Lung (tissue), 12 donors: ENCODE measurements around the gene HOXA9. TPM values are rescaled to one million over a fixed set of nuclear protein-coding genes. Genes with fewer than 3 reads are reported as not detected.
A peak's percentile ranks its signal among the peaks of the same experiment; 100 is the strongest.

Experiments
- ATAC-seq: fragments of 200-7000 bp; cut with Tn5 transposase; one replicate; pipeline ENCODE4 v1.9.1; 2020; ENCODE audit warnings: moderate number of reproducible peaks; ENCODE audit not compliant: insufficient read depth, low FRiP score
- DNase-seq, 3 donors: peaks; one replicate each; pipeline ENCODE4 v3.0.0-alpha.2; 2013 to 2017
- H3K27ac ChIP-seq, 2 donors: one replicate each; pipeline ENCODE4 v1.5.1; 2013; ENCODE audit warnings: mild to moderate bottlenecking in 2 of 2, moderate library complexity in 2 of 2, control low read depth in 1 of 2, inconsistent platforms in 1 of 2, low read depth in 1 of 2, low read length in 1 of 2
- H3K27me3 ChIP-seq, 3 donors: one replicate each; pipeline ENCODE4 v1.5.1; 2013; ENCODE audit warnings: low read length in 2 of 3; ENCODE audit not compliant: control insufficient read depth in 3 of 3, insufficient read depth in 3 of 3
- H3K36me3 ChIP-seq, 4 donors: one replicate each; pipeline ENCODE4 v1.5.1; 2013; ENCODE audit warnings: low read length in 4 of 4, mild to moderate bottlenecking in 1 of 4, moderate library complexity in 1 of 4; ENCODE audit not compliant: control insufficient read depth in 4 of 4, insufficient read depth in 4 of 4
- H3K4me1 ChIP-seq, 5 donors: one replicate each; pipeline ENCODE4 v1.5.1; 2013; ENCODE audit warnings: low read length in 5 of 5, mild to moderate bottlenecking in 2 of 5, moderate library complexity in 1 of 5; ENCODE audit not compliant: control insufficient read depth in 5 of 5, insufficient read depth in 5 of 5
- H3K4me3 ChIP-seq: one replicate; pipeline ENCODE4 v1.5.1; 2013; ENCODE audit warnings: mild to moderate bottlenecking, control low read depth, moderate library complexity
- H3K9ac ChIP-seq, 2 donors: one replicate each; pipeline ENCODE4 v1.5.1; 2013; ENCODE audit warnings: low read length in 2 of 2, control low read depth in 1 of 2; ENCODE audit not compliant: insufficient read depth in 1 of 2
- H3K9me3 ChIP-seq, 4 donors: one replicate each; pipeline ENCODE4 v1.5.1; 2013; ENCODE audit warnings: low read length in 3 of 4, mild to moderate bottlenecking in 1 of 4, moderate library complexity in 1 of 4; ENCODE audit not compliant: control insufficient read depth in 4 of 4, insufficient read depth in 3 of 4
- WGBS, 2 donors: extraction: QIAGEN DNeasy Blood & Tissue Kit; methylation state at CpG; one replicate each; pipeline ENCODE4 v1.1.7; 2013; 5-methylcytosine and 5-hydroxymethylcytosine counted together
- polyA plus RNA-seq, 2 donors: library from polyadenylated mRNA; stranded (reverse); fragments of 200-250 nt; gene quantifications; one replicate each; pipeline ENCODE4 v1.2.1, GENCODE V29; 2013
- total RNA-seq, 2 donors: library from RNA; depleted of rRNA in 1 of 2; stranded (reverse); fragments of >200 nt in 1 of 2; gene quantifications; one replicate each; pipeline ENCODE4 v1.2.1, GENCODE V29; 2014 to 2021
- TF ChIP-seq, protein P1 (sequence below): IDR thresholded peaks from 2 replicates; pipeline ENCODE4 v1.5.1; 2012; ENCODE audit warnings: mild to moderate bottlenecking; ENCODE audit errors: control extremely low read depth, extremely low read depth
- donor health status: control.
- donor health status: control.
- donor health status: Bipolar disorder and iron deficiency.
- donor health status: healthy.
- donor health status: DM: yes; HTN: yes; CAD: no.

Gene HOXA9
- total and polyA plus RNA-seq, 4 donors, result 0.11 to 0.85 (median 0.43) TPM

DNA sequence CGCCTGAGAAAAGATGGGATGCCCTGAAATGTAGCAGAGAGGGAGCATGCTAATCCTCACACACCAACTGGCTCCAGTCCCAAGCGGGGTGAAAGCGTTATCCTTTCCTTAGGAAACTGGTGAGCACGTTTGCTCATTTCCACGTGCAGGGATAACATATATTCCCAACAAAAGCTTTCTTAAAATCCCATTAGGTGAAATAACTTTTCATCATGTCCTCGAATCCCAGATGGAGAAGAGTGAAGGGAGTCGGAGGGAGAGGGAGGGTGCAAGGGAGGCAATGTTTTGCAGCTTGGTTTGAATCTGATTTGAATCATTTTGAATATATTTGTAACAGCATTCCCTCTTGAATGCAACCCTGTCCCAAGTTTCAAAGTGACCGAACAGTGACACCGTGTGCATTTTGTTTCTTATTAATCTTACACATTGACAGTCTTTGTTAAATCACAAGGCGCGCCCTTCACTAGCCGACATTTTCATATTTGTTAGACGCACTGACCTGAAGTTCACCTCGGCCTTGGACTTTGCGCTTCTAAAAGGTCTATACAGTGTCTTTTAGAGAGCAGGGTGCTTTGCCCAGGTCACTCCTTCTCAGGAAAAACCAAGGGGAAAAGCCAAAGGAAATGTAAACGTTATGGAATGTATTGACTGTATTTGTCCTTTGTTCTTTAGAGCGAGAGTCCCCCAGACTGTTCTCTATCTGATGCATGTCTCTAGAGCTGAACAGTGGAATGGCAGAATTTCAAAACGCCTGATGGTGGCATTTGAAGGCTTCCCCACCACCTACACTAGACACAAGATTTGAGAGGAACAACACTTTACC, 31.7 kb downstream of the HOXA9 start:
- Histone ChIP-seq H3K9me3 (no peaks in the 10 kb centered on the region), H3K27ac (peak overlapping the region in 1 of 2 donors; percentile 58), H3K4me1 (peaks cover 4 to 86% (median 7%) of the 10 kb centered on the region in 5 donors), H3K36me3 (peaks cover 0 to 28% (median 4%) of the 10 kb centered on the region in 4 donors), H3K9ac (peak overlapping the region in 1 of 2 donors; percentile 98), H3K27me3 (peaks cover 0 to 60% (median 16%) of the 10 kb centered on the region in 3 donors), H3K4me3 (no peak overlapping the region)
- TF ChIP-seq, protein P1, sequence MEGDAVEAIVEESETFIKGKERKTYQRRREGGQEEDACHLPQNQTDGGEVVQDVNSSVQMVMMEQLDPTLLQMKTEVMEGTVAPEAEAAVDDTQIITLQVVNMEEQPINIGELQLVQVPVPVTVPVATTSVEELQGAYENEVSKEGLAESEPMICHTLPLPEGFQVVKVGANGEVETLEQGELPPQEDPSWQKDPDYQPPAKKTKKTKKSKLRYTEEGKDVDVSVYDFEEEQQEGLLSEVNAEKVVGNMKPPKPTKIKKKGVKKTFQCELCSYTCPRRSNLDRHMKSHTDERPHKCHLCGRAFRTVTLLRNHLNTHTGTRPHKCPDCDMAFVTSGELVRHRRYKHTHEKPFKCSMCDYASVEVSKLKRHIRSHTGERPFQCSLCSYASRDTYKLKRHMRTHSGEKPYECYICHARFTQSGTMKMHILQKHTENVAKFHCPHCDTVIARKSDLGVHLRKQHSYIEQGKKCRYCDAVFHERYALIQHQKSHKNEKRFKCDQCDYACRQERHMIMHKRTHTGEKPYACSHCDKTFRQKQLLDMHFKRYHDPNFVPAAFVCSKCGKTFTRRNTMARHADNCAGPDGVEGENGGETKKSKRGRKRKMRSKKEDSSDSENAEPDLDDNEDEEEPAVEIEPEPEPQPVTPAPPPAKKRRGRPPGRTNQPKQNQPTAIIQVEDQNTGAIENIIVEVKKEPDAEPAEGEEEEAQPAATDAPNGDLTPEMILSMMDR, result no peak
- ATAC-seq, result no peak
- DNase-seq, result peak in 2 of 3 donors; percentile 49 to 80
- 42 to 66% methylated on average over 18 of the region's 18 CpGs for WGBS, 2 donors

DNA sequence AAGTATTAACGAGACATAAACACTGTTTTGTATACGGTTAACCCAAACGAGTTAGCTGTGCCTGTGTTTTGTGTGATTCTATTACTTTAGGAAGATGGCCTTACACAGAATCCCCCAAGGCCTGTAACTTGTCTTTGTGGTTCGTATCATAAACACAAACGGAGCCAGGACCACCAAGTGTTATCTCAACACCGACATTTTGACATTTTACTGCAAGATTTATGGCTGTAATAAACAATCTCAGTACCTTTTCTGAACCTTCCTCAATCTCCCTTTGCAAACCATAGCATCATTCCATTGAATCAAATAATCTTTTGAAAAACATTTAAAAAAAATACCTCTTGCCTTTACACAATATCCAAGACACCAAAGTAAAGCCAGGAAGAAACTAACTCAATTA, 32.4 kb downstream of the HOXA9 start:
- ATAC-seq (no peak), DNase-seq (no peak)
- H3K27ac ChIP-seq, result no peak overlapping the region
- 42 to 55% methylated on average over 6 of the region's 6 CpGs for WGBS, 2 donors
- peaks cover 0 to 66% (median 15%) of the 10 kb centered on the region in 3 donors for H3K27me3 ChIP-seq
- TF ChIP-seq, protein P1, result no peak
- no peak overlapping the region for H3K4me3 ChIP-seq
- peak overlapping the region in 1 of 2 donors; percentile 98 for H3K9ac ChIP-seq
- peaks cover 0 to 29% (median 5%) of the 10 kb centered on the region in 4 donors for H3K36me3 ChIP-seq
- H3K9me3 ChIP-seq, result no peaks in the 10 kb centered on the region
- H3K4me1 ChIP-seq, result peaks cover 4 to 86% (median 7%) of the 10 kb centered on the region in 5 donors

- peaks cover 0 to 74% (median 14%) of the 10 kb centered on the region in 3 donors for H3K27me3 ChIP-seq
- no peak for DNase-seq
- 63 to 81% methylated on average over 2 of the region's 2 CpGs for WGBS, 2 donors
- TF ChIP-seq, protein P1, result no peak
- no peak for ATAC-seq
- peaks cover 4 to 85% (median 11%) of the 10 kb centered on the region in 5 donors for H3K4me1 ChIP-seq
- H3K9ac ChIP-seq, result peak overlapping the region in 1 of 2 donors; percentile 70
- H3K27ac ChIP-seq, result no peak overlapping the region
- no peak overlapping the region for H3K4me3 ChIP-seq
- peaks cover 0 to 29% (median 5%) of the 10 kb centered on the region in 4 donors for H3K36me3 ChIP-seq
- H3K9me3 ChIP-seq, result no peaks in the 10 kb centered on the region
Measured at GRCh38 chr7:27132214-27132613, 33.1 kb downstream of the HOXA9 start.
